H9 (cell line): ENCODE measurements around the gene IGDCC3. TPM values are rescaled to one million over a fixed set of nuclear protein-coding genes. Genes with fewer than 3 reads are reported as not detected.
A peak's percentile ranks its signal among the peaks of the same experiment; 100 is the strongest.

Experiments used
- DNase-seq: peaks from one replicate; pipeline ENCODE4 v3.0.0-alpha.2; 2017
- H2AFZ ChIP-seq: one replicate; pipeline ENCODE4 v1.6.1; 2013; ENCODE audit warnings: mild to moderate bottlenecking, low read length, control low read depth, moderate library complexity
- H2AK5ac ChIP-seq: 2 replicates; pipeline ENCODE4 v1.6.1; 2013; ENCODE audit warnings: low read length, control low read depth, mixed read lengths; ENCODE audit not compliant: insufficient read length
- H2BK120ac ChIP-seq: one replicate; pipeline ENCODE4 v1.6.1; 2013; ENCODE audit warnings: low read depth, mild to moderate bottlenecking, low read length, control low read depth, inconsistent platforms; ENCODE audit not compliant: poor library complexity, severe bottlenecking
- H2BK12ac ChIP-seq: 2 replicates; pipeline ENCODE4 v1.6.1; 2013; ENCODE audit warnings: low read length, control low read depth, mixed read lengths, low read depth; ENCODE audit not compliant: insufficient read length
- H2BK15ac ChIP-seq: 2 replicates; pipeline ENCODE4 v1.6.1; 2013; ENCODE audit warnings: low read depth, low read length, control low read depth
- H2BK20ac ChIP-seq: one replicate; pipeline ENCODE4 v1.6.1; 2013; ENCODE audit warnings: low read depth, mild to moderate bottlenecking, low read length, control low read depth, inconsistent platforms; ENCODE audit not compliant: poor library complexity, severe bottlenecking
- H2BK5ac ChIP-seq: 2 replicates; pipeline ENCODE4 v1.6.1; 2013; ENCODE audit warnings: low read length, control low read depth, mixed read lengths; ENCODE audit not compliant: insufficient read length
- H3K14ac ChIP-seq: 2 replicates; pipeline ENCODE4 v1.6.1; 2013; ENCODE audit warnings: low read length, control low read depth; ENCODE audit not compliant: insufficient read depth
- H3K18ac ChIP-seq: 2 replicates; pipeline ENCODE4 v1.6.1; 2013; ENCODE audit warnings: low read depth, mild to moderate bottlenecking, mixed read lengths, low read length, control low read depth; ENCODE audit not compliant: insufficient read length
- H3K23ac ChIP-seq: 2 replicates; pipeline ENCODE4 v1.6.1; 2013; ENCODE audit warnings: low read length, control low read depth, mixed read lengths, low read depth; ENCODE audit not compliant: insufficient read length
- H3K23me2 ChIP-seq: 2 replicates; pipeline ENCODE4 v1.6.1; 2013; ENCODE audit warnings: low read depth, mild to moderate bottlenecking, mixed read lengths, low read length, control low read depth; ENCODE audit not compliant: insufficient read length, poor library complexity, severe bottlenecking
- H3K27ac ChIP-seq: 2 replicates; pipeline ENCODE4 v1.5.1; 2013; ENCODE audit warnings: low read length, control low read depth, mixed read lengths, low read depth; ENCODE audit not compliant: insufficient read length
- H3K27me3 ChIP-seq: 2 replicates; pipeline ENCODE4 v1.6.1; 2013; ENCODE audit warnings: low read length, control low read depth, inconsistent platforms; ENCODE audit not compliant: insufficient read depth
- H3K4ac ChIP-seq: 2 replicates; pipeline ENCODE4 v1.6.1; 2013; ENCODE audit warnings: low read depth, mild to moderate bottlenecking, control low read depth, inconsistent platforms, low read length, moderate library complexity
- H3K4me1 ChIP-seq: 2 replicates; pipeline ENCODE4 v1.6.1; 2013; ENCODE audit warnings: low read length, control low read depth, inconsistent platforms; ENCODE audit not compliant: insufficient read depth
- H3K4me2 ChIP-seq: 2 replicates; pipeline ENCODE4 v1.6.1; 2013; ENCODE audit warnings: low read length, control low read depth, mixed read lengths; ENCODE audit not compliant: insufficient read length, insufficient read depth
- H3K56ac ChIP-seq: 2 replicates; pipeline ENCODE4 v1.6.1; 2013; ENCODE audit warnings: low read depth, mild to moderate bottlenecking, mixed read lengths, low read length, control low read depth; ENCODE audit not compliant: insufficient read length
- H3K79me1 ChIP-seq: 2 replicates; pipeline ENCODE4 v1.6.1; 2013; ENCODE audit warnings: low read depth, mild to moderate bottlenecking, moderate library complexity, low read length, control low read depth, inconsistent platforms; ENCODE audit not compliant: insufficient read depth, poor library complexity, severe bottlenecking
- H3K79me2 ChIP-seq: 2 replicates; pipeline ENCODE4 v1.6.1; 2013; ENCODE audit warnings: low read length, control low read depth, inconsistent platforms; ENCODE audit not compliant: insufficient read depth
- H3K9ac ChIP-seq: 2 replicates; pipeline ENCODE4 v1.6.1; 2013; ENCODE audit warnings: low read length, control low read depth, mixed read lengths; ENCODE audit not compliant: insufficient read length; ENCODE audit errors: extremely low read depth
- H3K9me3 ChIP-seq: one replicate; pipeline ENCODE4 v1.6.1; 2013; ENCODE audit warnings: low read depth, low read length, inconsistent platforms; ENCODE audit not compliant: control insufficient read depth
- H3T11ph ChIP-seq: one replicate; pipeline ENCODE4 v1.6.1; 2013; ENCODE audit warnings: mild to moderate bottlenecking, low read length, control low read depth, inconsistent platforms
- H4K20me1 ChIP-seq: one replicate; pipeline ENCODE4 v1.6.1; 2013; ENCODE audit not compliant: control insufficient read depth, insufficient read length, insufficient read depth
- H4K5ac ChIP-seq: 2 replicates; pipeline ENCODE4 v1.6.1; 2013; ENCODE audit warnings: low read depth, mild to moderate bottlenecking, mixed read lengths, low read length, control low read depth; ENCODE audit not compliant: insufficient read length
- H4K8ac ChIP-seq: replicated peaks from 2 replicates; pipeline ENCODE4 v1.6.1; 2013; ENCODE audit warnings: low read length, control low read depth, mixed read lengths, low read depth; ENCODE audit not compliant: insufficient read length
- H4K91ac ChIP-seq: 2 replicates; pipeline ENCODE4 v1.6.1; 2013; ENCODE audit warnings: low read depth, mild to moderate bottlenecking, moderate library complexity, mixed read lengths, low read length, control low read depth; ENCODE audit not compliant: insufficient read length
- H3K27ac Mint-ChIP-seq, 3 experiments: 2 replicates in 2 of 3; 3 replicates in 1 of 3; pipeline ENCODE4 v1.8.0; 2020 to 2021; ENCODE audit warnings: mixed read lengths in 3 of 3, mild to moderate bottlenecking in 1 of 3, moderate library complexity in 1 of 3
- H3K27me3 Mint-ChIP-seq: 2 replicates; pipeline ENCODE4 v1.8.0; 2021; ENCODE audit warnings: low read depth, mild to moderate bottlenecking, moderate library complexity, mixed read lengths
- H3K36me3 Mint-ChIP-seq, 3 experiments: 2 replicates in 2 of 3; 3 replicates in 1 of 3; pipeline ENCODE4 v1.8.0; 2020 to 2021; ENCODE audit warnings: low read depth in 3 of 3, mixed read lengths in 3 of 3; ENCODE audit not compliant: insufficient read depth in 1 of 3
- H3K4me1 Mint-ChIP-seq, 2 experiments: 2 replicates each; pipeline ENCODE4 v1.8.0; 2020; ENCODE audit warnings: mixed read lengths in 2 of 2
- H3K4me3 Mint-ChIP-seq, 2 experiments: 2 replicates in 1 of 2; 3 replicates in 1 of 2; pipeline ENCODE4 v1.8.0; 2020 to 2021; ENCODE audit warnings: mild to moderate bottlenecking in 2 of 2, mixed read lengths in 2 of 2, moderate library complexity in 1 of 2
- H3K9me3 Mint-ChIP-seq, 2 experiments: 2 replicates in 1 of 2; 3 replicates in 1 of 2; pipeline ENCODE4 v1.8.0; 2020; ENCODE audit warnings: mild to moderate bottlenecking in 2 of 2, mixed read lengths in 2 of 2, moderate library complexity in 1 of 2
- CTCF ChIP-seq: fragments of 200-600 bp; sonication (generic); conservative IDR thresholded peaks from 3 replicates; pipeline ENCODE4 v1.8.0; 2021; ENCODE audit warnings: antibody characterized with exemption, mild to moderate bottlenecking
- WGBS: extraction: QIAGEN DNeasy Blood & Tissue Kit; methylation state at CpG from one replicate; pipeline ENCODE4 v1.1.7; 2013; ENCODE audit warnings: missing lambda C conversion rate, low lambda C conversion rate, mixed read lengths; ENCODE audit not compliant: insufficient read length; ENCODE audit errors: extremely low coverage; 5-methylcytosine and 5-hydroxymethylcytosine counted together
- total RNA-seq: library from RNA; stranded (reverse); gene quantifications from 2 replicates; pipeline ENCODE4 v1.2.1, GENCODE V29; 2021

Gene IGDCC3
- total RNA-seq, 1 experiment from 2014 or later, result 18.9 TPM

- Mint-ChIP-seq H3K4me1 (peaks cover 16 to 19% of the 10 kb centered on the region in 2 experiments), H3K27me3 (peaks cover 2% of the 10 kb centered on the region; the same call in 1 of the 2 replicates)
- peak overlapping the region; percentile 56 for H3K27ac ChIP-seq
Measured at GRCh38 chr15:65305150-65305758, 72.5 kb downstream of the IGDCC3 start.

More at GRCh38 chr15:65305150-65305758, 72.5 kb downstream of the IGDCC3 start:
- Histone ChIP-seq H2AFZ (no peak overlapping the region), H3K9ac (no peak overlapping the region), H2BK120ac (no peak overlapping the region), H3K27me3 (no peaks in the 10 kb centered on the region), H3K56ac (no peak overlapping the region), H4K5ac (no peak overlapping the region), H4K8ac (no peak overlapping the region), H3K4ac (no peak overlapping the region), H3K14ac (no peak overlapping the region), H3K79me2 (no peaks in the 10 kb centered on the region), H3K9me3 (no peaks in the 10 kb centered on the region), H2BK12ac (no peak overlapping the region), H4K20me1 (no peaks in the 10 kb centered on the region), H2BK20ac (no peak overlapping the region), H3T11ph (no peak overlapping the region), H3K23me2 (peaks cover 7% of the 10 kb centered on the region), H2AK5ac (no peak overlapping the region), H3K79me1 (no peaks in the 10 kb centered on the region), H3K4me1 (no peaks in the 10 kb centered on the region; the same call in 1 of the 2 replicates), H4K91ac (no peak overlapping the region), H3K18ac (no peak overlapping the region), H3K23ac (no peak overlapping the region), H3K4me2 (no peak overlapping the region), H2BK15ac (no peak overlapping the region), H2BK5ac (no peak overlapping the region)
- peak overlapping the region in 1 of 2 experiments; percentile 11; a peak in 1 of 5 replicates for H3K4me3 Mint-ChIP-seq
- no CpG with 5 or more reads among the region's 14 CpGs for WGBS
- H3K9me3 Mint-ChIP-seq, result no peaks in the 10 kb centered on the region; a peak in 1 of 5 replicates
- no peak for DNase-seq
- H3K27ac Mint-ChIP-seq, result peak overlapping the region; percentile 98 to 100 (median 98); a peak in 5 of 7 replicates
- no peak for TF ChIP-seq CTCF
- no peaks in the 10 kb centered on the region for H3K36me3 Mint-ChIP-seq
